Left ventricle myocardium inferior (tissue), 1 donor: ENCODE measurements around the gene TTC39B. TPM values are rescaled to one million over a fixed set of nuclear protein-coding genes. Genes with fewer than 3 reads are reported as not detected.

Source experiments
- DNase-seq: peaks from one replicate; pipeline ENCODE4 v3.0.0-alpha.2; 2020
- H3K27ac ChIP-seq: fragments of 200-600 bp; replicated peaks from 2 replicates; pipeline ENCODE4 v1.8.0; 2021
- H3K27me3 ChIP-seq: fragments of 200-600 bp; 2 replicates; pipeline ENCODE4 v1.8.0; 2021; ENCODE audit warnings: low read depth
- H3K36me3 ChIP-seq: fragments of 200-600 bp; 2 replicates; pipeline ENCODE4 v1.8.0; 2021
- H3K4me1 ChIP-seq: fragments of 200-600 bp; 2 replicates; pipeline ENCODE4 v1.8.0; 2021
- H3K4me3 ChIP-seq: fragments of 200-600 bp; 2 replicates; pipeline ENCODE4 v1.8.0; 2021; ENCODE audit warnings: mild to moderate bottlenecking, moderate library complexity
- H3K9me3 ChIP-seq: fragments of 200-600 bp; replicated peaks from 2 replicates; pipeline ENCODE4 v1.8.0; 2021
- intact Hi-C: fragments of 100-400 bp; cut with micrococcal nuclease; formaldehyde crosslinking; loops from one replicate; pipeline ENCODE4 v1.11.0; 2022
- total RNA-seq: library from RNA; stranded (reverse); fragmentation: NEBNext Ultra II Directional; extraction: Animal tissue kit (Norgen Biotek cat#: 25700); gene quantifications from one replicate; pipeline ENCODE4 v1.2.1, GENCODE V29; 2021
- TF ChIP-seq, protein P1 (sequence below): fragments of 200-600 bp; IDR thresholded peaks from 2 replicates; pipeline ENCODE4 v1.8.0; 2021; ENCODE audit warnings: antibody characterized with exemption, mild to moderate bottlenecking, borderline replicate concordance
- donor health status: DM: no; HTN: yes; CAD: no; lungs with severe emphysema.

Gene TTC39B
- total RNA-seq, 1 donor from 2014 or later = 1.6 TPM

DNA sequence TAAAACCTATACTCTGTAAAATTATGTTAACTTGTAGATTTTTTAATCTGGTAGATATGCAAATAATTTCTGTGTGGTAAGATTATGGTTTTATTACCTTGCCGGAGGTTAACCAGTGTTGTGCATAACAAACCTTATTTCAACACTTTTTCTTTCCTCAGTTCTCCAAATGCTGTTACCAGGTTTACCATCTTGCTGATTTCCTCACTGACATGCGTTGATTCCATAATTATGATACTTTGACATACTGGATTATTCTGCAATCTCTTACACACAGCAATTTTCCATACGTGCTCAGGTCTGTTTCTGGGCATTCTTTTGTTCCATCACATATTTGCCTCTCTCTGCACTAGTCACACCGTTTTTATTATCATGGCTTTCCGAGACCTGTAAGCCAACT, 77.6 kb downstream of the TTC39B start:
- Histone ChIP-seq H3K4me3 (no peak overlapping the region), H3K27me3 (no peaks in the 10 kb centered on the region), H3K9me3 (no peaks in the 10 kb centered on the region), H3K36me3 (peaks cover 1% of the 10 kb centered on the region), H3K27ac (no peak overlapping the region), H3K4me1 (no peaks in the 10 kb centered on the region)
- intact Hi-C loops = no loop called here
- TF ChIP-seq, protein P1, sequence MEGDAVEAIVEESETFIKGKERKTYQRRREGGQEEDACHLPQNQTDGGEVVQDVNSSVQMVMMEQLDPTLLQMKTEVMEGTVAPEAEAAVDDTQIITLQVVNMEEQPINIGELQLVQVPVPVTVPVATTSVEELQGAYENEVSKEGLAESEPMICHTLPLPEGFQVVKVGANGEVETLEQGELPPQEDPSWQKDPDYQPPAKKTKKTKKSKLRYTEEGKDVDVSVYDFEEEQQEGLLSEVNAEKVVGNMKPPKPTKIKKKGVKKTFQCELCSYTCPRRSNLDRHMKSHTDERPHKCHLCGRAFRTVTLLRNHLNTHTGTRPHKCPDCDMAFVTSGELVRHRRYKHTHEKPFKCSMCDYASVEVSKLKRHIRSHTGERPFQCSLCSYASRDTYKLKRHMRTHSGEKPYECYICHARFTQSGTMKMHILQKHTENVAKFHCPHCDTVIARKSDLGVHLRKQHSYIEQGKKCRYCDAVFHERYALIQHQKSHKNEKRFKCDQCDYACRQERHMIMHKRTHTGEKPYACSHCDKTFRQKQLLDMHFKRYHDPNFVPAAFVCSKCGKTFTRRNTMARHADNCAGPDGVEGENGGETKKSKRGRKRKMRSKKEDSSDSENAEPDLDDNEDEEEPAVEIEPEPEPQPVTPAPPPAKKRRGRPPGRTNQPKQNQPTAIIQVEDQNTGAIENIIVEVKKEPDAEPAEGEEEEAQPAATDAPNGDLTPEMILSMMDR = no peak
- no peak for DNase-seq

- Histone ChIP-seq H3K4me1 (no peaks in the 10 kb centered on the region), H3K27me3 (no peaks in the 10 kb centered on the region), H3K36me3 (peaks cover 9% of the 10 kb centered on the region), H3K9me3 (no peaks in the 10 kb centered on the region), H3K27ac (no peak overlapping the region), H3K4me3 (no peak overlapping the region)
- intact Hi-C loops = no loop called here
- TF ChIP-seq, protein P1 = no peak
- DNase-seq = no peak
Measured at GRCh38 chr9:15227491-15227890, 79.5 kb downstream of the TTC39B start.

- Histone ChIP-seq H3K27me3 (no peaks in the 10 kb centered on the region), H3K9me3 (no peaks in the 10 kb centered on the region), H3K4me1 (no peaks in the 10 kb centered on the region), H3K27ac (no peak overlapping the region), H3K36me3 (peaks cover 9% of the 10 kb centered on the region), H3K4me3 (no peak overlapping the region)
- DNase-seq = no peak
- TF ChIP-seq, protein P1 = no peak
- intact Hi-C loops = no loop called here
Measured at GRCh38 chr9:15225564-15226126, 81.4 kb downstream of the TTC39B start.

GRCh38 chr9:15222313-15222712, 84.7 kb downstream of the TTC39B start:
- H3K9me3 ChIP-seq = no peaks in the 10 kb centered on the region
- intact Hi-C loops = no loop called here
- H3K27me3 ChIP-seq = no peaks in the 10 kb centered on the region
- H3K4me3 ChIP-seq = no peak overlapping the region
- TF ChIP-seq, protein P1 = no peak
- H3K27ac ChIP-seq = no peak overlapping the region
- H3K4me1 ChIP-seq = no peaks in the 10 kb centered on the region
- DNase-seq = no peak
- peaks cover 9% of the 10 kb centered on the region for H3K36me3 ChIP-seq

- intact Hi-C loops = no loop called here
- DNase-seq = no peak
- no peak overlapping the region for H3K4me3 ChIP-seq
- TF ChIP-seq, protein P1 = no peak
- H3K27ac ChIP-seq = no peak overlapping the region
- H3K4me1 ChIP-seq = no peaks in the 10 kb centered on the region
- peaks cover 9% of the 10 kb centered on the region for H3K36me3 ChIP-seq
- no peaks in the 10 kb centered on the region for H3K27me3 ChIP-seq
- H3K9me3 ChIP-seq = no peaks in the 10 kb centered on the region
Measured at GRCh38 chr9:15221746-15222145, 85.3 kb downstream of the TTC39B start.
